ENCODE results near the gene CRISP2. TPM values are rescaled to one million over a fixed set of nuclear protein-coding genes. Genes with fewer than 3 reads are reported as not detected.
"Not testable (repeated sequence)": the region's sequence is repeated elsewhere in the genome, so short reads cannot be mapped to it uniquely, and the experiment has no call there.

CRISP2 gene
- total and polyA plus RNA-seq, 2 of the 13 experiments (the other 11 are each of a cell fraction or from before 2014, with no cell fraction given), result not detected

DNA sequence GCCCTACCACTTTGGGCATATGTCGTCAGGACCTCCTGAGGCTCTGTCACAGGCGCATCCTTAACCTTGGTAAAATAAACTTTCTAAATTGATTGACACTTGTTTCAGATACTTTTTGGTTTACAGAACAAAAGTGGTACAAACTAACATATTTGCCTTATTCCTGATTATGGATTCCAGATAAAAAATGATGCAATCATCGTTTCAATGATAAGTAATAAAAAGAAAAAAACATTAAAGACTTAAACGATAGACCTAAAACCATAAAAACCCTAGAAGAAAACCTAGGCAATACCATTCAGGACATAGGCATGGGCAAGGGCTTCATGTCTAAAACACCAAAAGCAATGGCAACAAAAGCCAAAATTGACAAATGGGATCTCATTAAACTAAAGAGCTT is 10.6 kb upstream of the CRISP2 start:
- DNase-seq (ENCODE audit: low spot score); CTCF ChIA-PET (ENCODE audit: low intra/inter-chr PET ratio, low total read pairs); ATAC-seq; H3K4me1 ChIP-seq (ENCODE audit: insufficient read depth, low read length); H4K20me1 ChIP-seq (ENCODE audit: insufficient read depth, low read length); H3K4me3 ChIP-seq (replicated peaks in 1 of 3; ENCODE audit: insufficient read depth in 1 of 3, low read depth in 2 of 3, low read length in 3 of 3); H3K27ac ChIP-seq (ENCODE audit: extremely low read length, insufficient read depth, low read length); H3K4me2 ChIP-seq (ENCODE audit: low read depth, low read length); intact Hi-C loops (cut with micrococcal nuclease; ENCODE audit: unreplicated experiment); POLR2A ChIA-PET; H3K79me2 ChIP-seq (ENCODE audit: insufficient read depth, low read length); H3K9ac ChIP-seq (ENCODE audit: insufficient read depth, low read depth, low read length); H2AFZ ChIP-seq (ENCODE audit: low read length); in situ Hi-C loops (cut with HindIII; ENCODE audit: extremely low pct_ligation_motif_present, low pct_unique_long_range_greater_than_20kb); BruUV-seq (replicated peaks); H3K27me3 ChIP-seq (ENCODE audit: control insufficient read depth in 1 of 2, insufficient read depth in 2 of 2, low read length in 2 of 2); FAIRE-seq; H3K36me3 ChIP-seq (replicated peaks in 1 of 2; ENCODE audit: control insufficient read depth in 1 of 2, insufficient read depth in 2 of 2, low read length in 2 of 2); TF ChIP-seq ATF7 (CRISPR knock-in tag; IDR thresholded peaks at IDR 0.05): not testable (repeated sequence)
- 16% methylated on average over 4 of the region's 4 CpGs for WGBS (ENCODE audit: low lambda C conversion rate)
- TF ChIP-seq ATF7 (IDR thresholded peaks at IDR 0.05) (peak; percentile 85), CEBPB (IDR thresholded peaks at IDR 0.05; ENCODE audit: borderline replicate concordance, low read depth, low read length) (0 out of 2 replicates have a peak, but pooled peaks have one; percentile 6)
- peaks cover 15% of the 10 kb centered on the region for H3K9me3 ChIP-seq (ENCODE audit: low read length)

DNA sequence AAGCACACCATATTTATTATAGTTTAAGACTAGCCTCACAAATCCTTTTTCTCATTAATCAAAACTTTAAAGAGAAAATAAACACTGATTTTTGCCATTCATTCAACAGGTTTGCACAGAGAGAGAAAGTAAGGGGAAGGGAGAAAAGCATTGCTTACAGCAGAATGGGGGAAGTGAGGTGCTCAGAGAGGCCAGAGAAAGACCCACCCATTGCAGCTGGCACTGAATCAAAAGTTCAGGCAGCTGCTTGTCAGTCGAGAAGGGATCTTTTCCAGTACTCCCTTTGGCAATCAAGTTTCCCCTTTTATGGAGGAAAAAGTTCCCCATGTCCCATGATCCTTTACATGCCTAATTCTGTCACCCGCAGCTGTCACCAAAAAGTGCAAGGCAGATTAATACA is 8.0 kb upstream of the CRISP2 start:
- ATAC-seq, result no peak
- Histone ChIP-seq H3K36me3 (replicated peaks in 1 of 2; ENCODE audit: control insufficient read depth in 1 of 2, insufficient read depth in 2 of 2, low read length in 2 of 2) (no peaks in the 10 kb centered on the region), H3K4me3 (replicated peaks in 1 of 3; ENCODE audit: insufficient read depth in 1 of 3, low read depth in 2 of 3, low read length in 3 of 3) (no peak overlapping the region), H2AFZ (ENCODE audit: low read length) (no peak overlapping the region), H3K4me2 (ENCODE audit: low read depth, low read length) (no peak overlapping the region), H3K27ac (ENCODE audit: extremely low read length, insufficient read depth, low read length) (no peak overlapping the region), H3K9ac (ENCODE audit: insufficient read depth, low read depth, low read length) (no peak overlapping the region), H4K20me1 (ENCODE audit: insufficient read depth, low read length) (no peaks in the 10 kb centered on the region), H3K27me3 (ENCODE audit: control insufficient read depth in 1 of 2, insufficient read depth in 2 of 2, low read length in 2 of 2) (no peaks in the 10 kb centered on the region), H3K79me2 (ENCODE audit: insufficient read depth, low read length) (no peaks in the 10 kb centered on the region), H3K4me1 (ENCODE audit: insufficient read depth, low read length) (no peaks in the 10 kb centered on the region), H3K9me3 (ENCODE audit: low read length) (peaks cover 21% of the 10 kb centered on the region)
- DNase-seq (ENCODE audit: low spot score), result no peak
- WGBS (ENCODE audit: low lambda C conversion rate), result 0% methylated on average over 2 of the region's 2 CpGs
- FAIRE-seq, result no peak
- CTCF ChIA-PET (ENCODE audit: low intra/inter-chr PET ratio, low total read pairs), result no interaction called here
- no TSS peak for BruUV-seq (replicated peaks)
- TF ChIP-seq SP2 (CRISPR knock-in tag; IDR thresholded peaks at IDR 0.05), result no peak
- TF ChIP-seq, protein P1, sequence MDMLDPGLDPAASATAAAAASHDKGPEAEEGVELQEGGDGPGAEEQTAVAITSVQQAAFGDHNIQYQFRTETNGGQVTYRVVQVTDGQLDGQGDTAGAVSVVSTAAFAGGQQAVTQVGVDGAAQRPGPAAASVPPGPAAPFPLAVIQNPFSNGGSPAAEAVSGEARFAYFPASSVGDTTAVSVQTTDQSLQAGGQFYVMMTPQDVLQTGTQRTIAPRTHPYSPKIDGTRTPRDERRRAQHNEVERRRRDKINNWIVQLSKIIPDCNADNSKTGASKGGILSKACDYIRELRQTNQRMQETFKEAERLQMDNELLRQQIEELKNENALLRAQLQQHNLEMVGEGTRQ (IDR thresholded peaks at IDR 0.05; ENCODE audit: low read depth, low read length), result no peak
- TF ChIP-seq, protein P1 (CRISPR knock-in tag; IDR thresholded peaks at IDR 0.05; ENCODE audit: borderline replicate concordance), result no peak
- no peak for TF ChIP-seq FOXA3 (CRISPR knock-in tag; IDR thresholded peaks at IDR 0.05)
- TF ChIP-seq, protein P2, sequence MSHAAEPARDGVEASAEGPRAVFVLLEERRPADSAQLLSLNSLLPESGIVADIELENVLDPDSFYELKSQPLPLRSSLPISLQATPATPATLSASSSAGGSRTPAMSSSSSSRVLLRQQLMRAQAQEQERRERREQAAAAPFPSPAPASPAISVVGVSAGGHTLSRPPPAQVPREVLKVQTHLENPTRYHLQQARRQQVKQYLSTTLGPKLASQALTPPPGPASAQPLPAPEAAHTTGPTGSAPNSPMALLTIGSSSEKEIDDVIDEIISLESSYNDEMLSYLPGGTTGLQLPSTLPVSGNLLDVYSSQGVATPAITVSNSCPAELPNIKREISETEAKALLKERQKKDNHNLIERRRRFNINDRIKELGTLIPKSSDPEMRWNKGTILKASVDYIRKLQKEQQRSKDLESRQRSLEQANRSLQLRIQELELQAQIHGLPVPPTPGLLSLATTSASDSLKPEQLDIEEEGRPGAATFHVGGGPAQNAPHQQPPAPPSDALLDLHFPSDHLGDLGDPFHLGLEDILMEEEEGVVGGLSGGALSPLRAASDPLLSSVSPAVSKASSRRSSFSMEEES (CRISPR knock-in tag; IDR thresholded peaks at IDR 0.05), result no peak
- TF ChIP-seq NFKBIZ (CRISPR knock-in tag; IDR thresholded peaks at IDR 0.05), result no peak
- no peak for TF ChIP-seq POGZ (CRISPR knock-in tag; IDR thresholded peaks at IDR 0.05)
- POLR2A ChIA-PET, result no interaction called here
- intact Hi-C loops (cut with micrococcal nuclease; ENCODE audit: unreplicated experiment) (no loop called here), in situ Hi-C loops (cut with HindIII; ENCODE audit: extremely low pct_ligation_motif_present, low pct_unique_long_range_greater_than_20kb) (no loop called here)
